Activated CD8-positive, alpha-beta memory T cell treated with anti-CD3 and anti-CD28 coated beads, Interleukin-2, amount 50 U/mL, for 1 hour (primary cell): ENCODE results near the gene SERPINC1.
"Not testable (repeated sequence)": the region's sequence is repeated elsewhere in the genome, so short reads cannot be mapped to it uniquely, and the experiment has no call there.

Experiments
- DNase-seq: peaks from one replicate; pipeline ENCODE4 v3.0.0-alpha.2; 2020; ENCODE audit errors: extremely low read depth

SERPINC1 gene

GRCh38 chr1:173917149-173917548 lies at the start of gene SERPINC1:
SERPINC1 (minus strand) TSS chr1:173917327; CDS start chr1:173917259, 68 bp downstream.
- DNase-seq: no peak

- not testable (repeated sequence) for DNase-seq
These were observed 48.8 kb upstream of the SERPINC1 start for GRCh38 chr1:173965896-173966295.

GRCh38 chr1:173963477-173963876 lies 46.4 kb upstream of the SERPINC1 start:
- no peak for DNase-seq

- no peak for DNase-seq
These were observed 43.5 kb upstream of the SERPINC1 start for GRCh38 chr1:173960625-173961024.

- DNase-seq: no peak
These were observed 37.1 kb upstream of the SERPINC1 start for GRCh38 chr1:173954179-173954578.

- DNase-seq: no peak
These were observed 31.5 kb upstream of the SERPINC1 start for GRCh38 chr1:173948594-173948993.

- DNase-seq: no peak
These were observed 29.3 kb upstream of the SERPINC1 start for GRCh38 chr1:173946380-173946921.

GRCh38 chr1:173937062-173937461 lies 19.9 kb upstream of the SERPINC1 start:
- DNase-seq: no peak

- no peak for DNase-seq
These were observed 17.3 kb upstream of the SERPINC1 start for GRCh38 chr1:173934440-173934839.

- not testable (repeated sequence) for DNase-seq
These were observed 13.4 kb upstream of the SERPINC1 start for GRCh38 chr1:173930541-173930940.

GRCh38 chr1:173925306-173926242 lies 8.4 kb upstream of the SERPINC1 start:
- no peak for DNase-seq

GRCh38 chr1:173920861-173921260 lies 3.7 kb upstream of the SERPINC1 start:
- DNase-seq: no peak

- no peak for DNase-seq
These were observed 737 bp upstream of the SERPINC1 start for GRCh38 chr1:173917635-173918493.

- DNase-seq: no peak
These were observed 460 bp downstream of the SERPINC1 start for GRCh38 chr1:173916667-173917066.

- no peak for DNase-seq
These were observed 1.5 kb downstream of the SERPINC1 start for GRCh38 chr1:173915596-173915995.

GRCh38 chr1:173914366-173914871 lies 2.7 kb downstream of the SERPINC1 start:
- DNase-seq: no peak

GRCh38 chr1:173913111-173913510 lies 4.0 kb downstream of the SERPINC1 start:
- DNase-seq: no peak

GRCh38 chr1:173903827-173904531 lies 13.1 kb downstream of the SERPINC1 start:
- DNase-seq: no peak

GRCh38 chr1:173900992-173901391 lies 16.1 kb downstream of the SERPINC1 start:
- DNase-seq: no peak

- DNase-seq: no peak
These were observed 16.7 kb downstream of the SERPINC1 start for GRCh38 chr1:173900427-173900826.

GRCh38 chr1:173894189-173894588 lies 22.9 kb downstream of the SERPINC1 start:
- no peak for DNase-seq
